Gastroesophageal sphincter (tissue), 3 donors: ENCODE data around the gene ADGRG6.

Experiments used
- CTCF ChIP-seq, 4 experiments: fragments of 200-600 bp in 2 of 4; fragments of 450-650 bp in 2 of 4; sonication (generic) in 1 of 4; IDR thresholded peaks; one replicate each; pipeline ENCODE4 v1.5.1; 2017 to 2019; ENCODE audit warnings: antibody characterized with exemption in 4 of 4, mild to moderate bottlenecking in 2 of 4, moderate library complexity in 2 of 4
- EP300 ChIP-seq: sonication (generic); formaldehyde crosslinking; IDR thresholded peaks from one replicate; pipeline ENCODE4 v1.6.1; 2017; ENCODE audit warnings: antibody characterized with exemption, mild to moderate bottlenecking
- POLR2A ChIP-seq, 2 donors: fragments of 450-650 bp; IDR thresholded peaks; one replicate each; pipeline ENCODE4 v1.6.1; 2017; ENCODE audit warnings: antibody characterized with exemption in 2 of 2, mild to moderate bottlenecking in 2 of 2, moderate library complexity in 1 of 2
- POLR2AphosphoS5 ChIP-seq: sonication (generic); formaldehyde crosslinking; IDR thresholded peaks from one replicate; pipeline ENCODE4 v1.6.1; 2017; ENCODE audit warnings: antibody characterized with exemption

- no peak for TF ChIP-seq CTCF (IDR thresholded peaks at IDR 0.05)
- no peak for TF ChIP-seq POLR2A (IDR thresholded peaks at IDR 0.05)
- TF ChIP-seq POLR2AphosphoS5: no peak
- TF ChIP-seq EP300: no peak
Measured at GRCh38 chr6:142258757-142259156, 43.0 kb upstream of the ADGRG6 start.
